SK-N-SH (cell line): ENCODE results near the gene KCNJ12.
"Not testable (repeated sequence)": the region's sequence is repeated elsewhere in the genome, so short reads cannot be mapped to it uniquely, and the experiment has no call there.

ENCODE experiments used
- CHD2 ChIP-seq: fragments of 150-350 bp; IDR thresholded peaks from 2 replicates; pipeline ENCODE4 v1.6.1; 2018; ENCODE audit warnings: low read length; ENCODE audit not compliant: partially characterized antibody
- CTCF ChIP-seq: fragments of 200-600 bp; sonication (generic); IDR thresholded peaks from 2 replicates; pipeline ENCODE4 v1.6.1; 2017; ENCODE audit warnings: antibody characterized with exemption, mild to moderate bottlenecking, moderate library complexity
- EZH2phosphoT487 ChIP-seq: fragments of 200-600 bp; sonication (generic); IDR thresholded peaks from 2 replicates; pipeline ENCODE4 v1.6.1; 2017; ENCODE audit warnings: low read depth, mixed run types, mild to moderate bottlenecking, antibody characterized with exemption, moderate library complexity, borderline replicate concordance
- GABPA ChIP-seq: IDR thresholded peaks from 2 replicates; pipeline ENCODE4 v1.4.0; 2012; ENCODE audit warnings: low read depth, mild to moderate bottlenecking
- MXI1 ChIP-seq: IDR thresholded peaks from 2 replicates; pipeline ENCODE4 v1.6.1; 2012; ENCODE audit warnings: mild to moderate bottlenecking, low read depth, low read length, improper control_type of control experiment
- NFIC ChIP-seq: IDR thresholded peaks from 2 replicates; pipeline ENCODE4 v1.4.0; 2012; ENCODE audit warnings: borderline replicate concordance
- NRF1 ChIP-seq: IDR thresholded peaks from 2 replicates; pipeline ENCODE4 v1.6.1; 2012; ENCODE audit warnings: low read depth, mild to moderate bottlenecking, low read length
- POLR2AphosphoS5 ChIP-seq: IDR thresholded peaks from 2 replicates; pipeline ENCODE4 v1.6.1; 2012; ENCODE audit warnings: low read depth, low read length
- RXRA ChIP-seq: IDR thresholded peaks from 2 replicates; pipeline ENCODE4 v1.4.0; 2012; ENCODE audit warnings: low read depth, mild to moderate bottlenecking, borderline replicate concordance
- SIN3A ChIP-seq: IDR thresholded peaks from 2 replicates; pipeline ENCODE4 v1.6.1; 2012; ENCODE audit warnings: low read depth, mild to moderate bottlenecking, low read length, moderate library complexity, borderline replicate concordance
- SMC3 ChIP-seq: IDR thresholded peaks from 2 replicates; pipeline ENCODE4 v1.6.1; 2012; ENCODE audit warnings: low read depth, low read length, improper control_type of control experiment
- TAF1 ChIP-seq: IDR thresholded peaks from 2 replicates; pipeline ENCODE4 v1.6.1; 2012; ENCODE audit warnings: low read depth, mild to moderate bottlenecking, low read length, moderate library complexity, borderline replicate concordance
- TEAD4 ChIP-seq: IDR thresholded peaks from 2 replicates; pipeline ENCODE4 v1.4.0; 2012; ENCODE audit warnings: mild to moderate bottlenecking, borderline replicate concordance; ENCODE audit not compliant: insufficient read depth

DNA sequence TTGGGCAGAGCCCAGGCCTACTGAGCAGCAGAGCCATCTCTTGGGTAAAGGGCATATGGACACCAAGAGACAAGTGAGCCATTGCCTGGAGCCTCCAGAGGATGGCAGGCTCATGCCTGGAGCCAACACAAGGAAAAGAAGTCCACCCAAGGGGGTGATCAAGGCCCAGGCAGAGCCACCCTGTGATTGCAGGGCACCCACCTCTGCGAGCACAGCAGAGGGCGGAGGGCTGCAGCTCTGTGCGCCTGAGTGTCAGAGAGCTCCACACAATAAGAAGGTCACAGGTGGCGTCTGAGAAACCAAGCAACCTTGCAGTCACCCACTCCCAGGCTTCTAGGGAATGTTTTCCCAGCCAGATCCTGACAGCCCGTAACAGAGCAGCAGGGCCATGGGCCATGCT is 57.8 kb downstream of the KCNJ12 start:
- TF ChIP-seq NRF1, CTCF, EZH2phosphoT487, TEAD4, RXRA, SIN3A, CHD2, GABPA, SMC3, TAF1, MXI1, NFIC, POLR2AphosphoS5: not testable (repeated sequence)
